NT2/D1 (cell line): ENCODE results near the gene OR52A5.

Experiments used
- SUZ12 ChIP-seq: IDR thresholded peaks from 2 replicates; pipeline ENCODE4 v1.6.1; 2011; ENCODE audit not compliant: insufficient read length, insufficient read depth; ENCODE audit errors: extremely low read depth
- YY1 ChIP-seq: IDR thresholded peaks from 2 replicates; pipeline ENCODE4 v1.6.1; 2011; ENCODE audit not compliant: insufficient read length, insufficient read depth

DNA sequence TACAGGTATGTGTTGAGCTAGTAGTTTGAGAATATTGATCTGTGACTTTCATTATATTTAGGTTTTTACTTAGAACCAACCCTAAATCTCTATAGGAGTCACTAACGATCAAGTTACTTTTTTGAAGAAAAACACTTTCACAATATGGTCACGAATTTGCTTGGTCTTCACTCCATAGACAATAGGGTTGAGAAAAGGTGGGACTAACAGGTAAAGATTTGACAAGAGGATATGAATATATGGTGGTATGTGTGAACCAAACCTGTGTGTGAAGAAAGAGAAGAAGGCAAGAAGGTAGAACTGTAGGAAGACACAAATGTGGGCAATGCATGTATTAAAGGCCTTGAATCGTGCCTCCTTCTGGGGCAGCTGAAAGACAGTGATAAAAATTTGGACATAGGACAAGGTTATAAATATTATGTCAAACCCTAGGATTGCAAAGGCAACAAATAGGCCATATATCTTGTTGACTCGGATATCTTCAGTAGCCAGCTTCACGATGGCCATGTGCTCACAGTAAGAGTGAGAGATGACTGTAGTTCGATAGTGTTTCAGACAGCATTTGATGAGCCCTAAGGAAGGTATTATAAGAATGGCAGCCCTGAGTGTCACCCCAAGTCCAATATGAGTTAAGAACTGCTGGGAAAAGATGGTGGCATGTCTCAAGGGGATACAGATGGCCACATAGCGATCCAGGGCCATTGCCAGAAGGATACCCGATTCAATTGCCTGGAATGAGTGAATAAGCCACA, 6.4 kb downstream of the OR52A5 start:
- no peak for TF ChIP-seq SUZ12
- TF ChIP-seq YY1: no peak
